ENCODE results near the gene RAD51B.

- TF ChIP-seq CTCF (IDR thresholded peaks at IDR 0.05) (no peak), POLR2A (IDR thresholded peaks at IDR 0.05) (no peak)
Measured at GRCh38 chr14:68085742-68086141, 266.2 kb downstream of the RAD51B start.
